OCI-LY3 (cell line): ENCODE data around the gene OR9Q1.

ENCODE experiments used
- H2AFZ ChIP-seq: fragments of 200-600, 300-600 bp; shearing (Covaris generic); 2 replicates; pipeline ENCODE4 v1.6.0; 2014; ENCODE audit warnings: antibody characterized with exemption, low read depth, low read length
- H3K27ac ChIP-seq: fragments of 200-600, 300-600 bp; sonication (generic); 2 replicates; pipeline ENCODE4 v1.5.1; 2014; ENCODE audit warnings: mild to moderate bottlenecking, low read length, moderate library complexity, mixed read lengths
- H3K27me3 ChIP-seq: fragments of 200-600, 300-600 bp; sonication (generic); 2 replicates; pipeline ENCODE4 v1.6.1; 2014; ENCODE audit warnings: low read depth, low read length, mixed read lengths
- H3K36me3 ChIP-seq: fragments of 200-600, 300-600 bp; sonication (generic); replicated peaks from 2 replicates; pipeline ENCODE3; 2014; ENCODE audit warnings: low read depth, low read length, mixed read lengths
- H3K4me1 ChIP-seq: fragments of 300-600, 200-600 bp; sonication (generic); 2 replicates; pipeline ENCODE4 v1.6.1; 2014; ENCODE audit warnings: low read length, mixed read lengths
- H3K4me2 ChIP-seq: fragments of 200-600, 300-600 bp; sonication (generic); 2 replicates; pipeline ENCODE4 v1.6.1; 2014; ENCODE audit warnings: low read length, mixed read lengths
- H3K4me3 ChIP-seq: fragments of 300-600, 200-600 bp; sonication (generic); 2 replicates; pipeline ENCODE4 v1.5.1; 2014; ENCODE audit warnings: antibody characterized with exemption, mild to moderate bottlenecking, low read length, moderate library complexity
- H3K79me2 ChIP-seq: fragments of 300-600, 200-600 bp; shearing (Covaris generic); 2 replicates; pipeline ENCODE4 v1.6.1; 2014; ENCODE audit warnings: mild to moderate bottlenecking, low read length, mixed read lengths
- H3K9ac ChIP-seq: fragments of 300-600, 200-600 bp; shearing (Covaris generic); 2 replicates; pipeline ENCODE4 v1.6.0; 2014; ENCODE audit warnings: mild to moderate bottlenecking, low read length, moderate library complexity
- H3K9me3 ChIP-seq: fragments of 200-600, 300-600 bp; shearing (Covaris generic); 2 replicates; pipeline ENCODE4 v1.6.1; 2014; ENCODE audit warnings: low read length, mixed read lengths; ENCODE audit not compliant: insufficient read depth
- H4K20me1 ChIP-seq: fragments of 200-600, 300-600 bp; sonication (generic); 2 replicates; pipeline ENCODE4 v1.6.1; 2016; ENCODE audit warnings: low read length, mixed read lengths; ENCODE audit not compliant: insufficient read depth
- CTCF ChIP-seq: fragments of 200-600, 300-600 bp; sonication (generic); IDR thresholded peaks from 2 replicates; pipeline ENCODE4 v1.5.1; 2014; ENCODE audit warnings: antibody characterized with exemption, low read length, low read depth
- EZH2phosphoT487 ChIP-seq: fragments of 200-600 bp; shearing (Covaris generic); IDR thresholded peaks from 2 replicates; pipeline ENCODE4 v1.6.1; 2018; ENCODE audit warnings: antibody characterized with exemption, mixed run types, low read depth

OR9Q1 gene

GRCh38 chr11:58125469-58125868 is 101.8 kb downstream of the OR9Q1 start, which contains the start of gene OR9I1:
TSS of gene OR9I1 (minus strand) at chr11:58125530. CDS start at chr11:58119444, 6,086 bp downstream.
- Histone ChIP-seq H3K4me1 (no peaks in the 10 kb centered on the region), H3K27me3 (no peaks in the 10 kb centered on the region; the same call in 1 of the 2 replicates), H3K36me3 (no peaks in the 10 kb centered on the region), H3K4me3 (no peak within 1 kb of the TSS), H3K4me2 (no peak within 1 kb of the TSS), H2AFZ (no peak within 1 kb of the TSS), H3K9me3 (no peaks in the 10 kb centered on the region), H4K20me1 (no peaks in the 10 kb centered on the region), H3K27ac (no peak within 1 kb of the TSS), H3K9ac (no peak within 1 kb of the TSS), H3K79me2 (no peaks in the 10 kb centered on the region)
- no peak for TF ChIP-seq CTCF

- H4K20me1 ChIP-seq: no peaks in the 10 kb centered on the region
- H3K79me2 ChIP-seq: no peaks in the 10 kb centered on the region
- H3K4me2 ChIP-seq: no peak overlapping the region
- H3K27me3 ChIP-seq: no peaks in the 10 kb centered on the region; the same call in 1 of the 2 replicates
- H3K4me1 ChIP-seq: no peaks in the 10 kb centered on the region
- no peak overlapping the region for H3K27ac ChIP-seq
- H3K9ac ChIP-seq: no peak overlapping the region
- H3K9me3 ChIP-seq: no peaks in the 10 kb centered on the region
- TF ChIP-seq EZH2phosphoT487 (no peak), CTCF (no peak)
- no peaks in the 10 kb centered on the region for H3K36me3 ChIP-seq
- H3K4me3 ChIP-seq: no peak overlapping the region
- no peak overlapping the region for H2AFZ ChIP-seq
Measured at GRCh38 chr11:58127350-58127749, 103.7 kb downstream of the OR9Q1 start.

- H3K27ac ChIP-seq: no peak overlapping the region
- H2AFZ ChIP-seq: no peak overlapping the region
- no peak overlapping the region for H3K4me3 ChIP-seq
- H3K4me1 ChIP-seq: no peaks in the 10 kb centered on the region
- H4K20me1 ChIP-seq: no peaks in the 10 kb centered on the region
- no peak overlapping the region for H3K4me2 ChIP-seq
- no peaks in the 10 kb centered on the region for H3K79me2 ChIP-seq
- peaks cover 5% of the 10 kb centered on the region; the same call in 1 of the 2 replicates for H3K27me3 ChIP-seq
- TF ChIP-seq CTCF (no peak), EZH2phosphoT487 (no peak)
- no peaks in the 10 kb centered on the region for H3K9me3 ChIP-seq
- no peak overlapping the region for H3K9ac ChIP-seq
- no peaks in the 10 kb centered on the region for H3K36me3 ChIP-seq
Measured at GRCh38 chr11:58133309-58134076, 109.8 kb downstream of the OR9Q1 start.

GRCh38 chr11:58134151-58134550 is 110.5 kb downstream of the OR9Q1 start:
- TF ChIP-seq CTCF (no peak), EZH2phosphoT487 (no peak)
- peaks cover 5% of the 10 kb centered on the region; the same call in 1 of the 2 replicates for H3K27me3 ChIP-seq
- no peaks in the 10 kb centered on the region for H3K79me2 ChIP-seq
- no peaks in the 10 kb centered on the region for H3K4me1 ChIP-seq
- no peak overlapping the region for H3K9ac ChIP-seq
- H2AFZ ChIP-seq: no peak overlapping the region
- no peak overlapping the region for H3K27ac ChIP-seq
- no peaks in the 10 kb centered on the region for H3K9me3 ChIP-seq
- H3K36me3 ChIP-seq: no peaks in the 10 kb centered on the region
- H4K20me1 ChIP-seq: no peaks in the 10 kb centered on the region
- no peak overlapping the region for H3K4me3 ChIP-seq
- no peak overlapping the region for H3K4me2 ChIP-seq
